ENCODE results near the gene NUDT4. TPM values are rescaled to one million over a fixed set of nuclear protein-coding genes. Genes with fewer than 3 reads are reported as not detected.
"Not testable (repeated sequence)": the region's sequence is repeated elsewhere in the genome, so short reads cannot be mapped to it uniquely, and the experiment has no call there.

The NUDT4 gene
- polyA plus RNA-seq, 1 of the 3 experiments (the other 2 are of a cell fraction) = 19.8 TPM

DNA sequence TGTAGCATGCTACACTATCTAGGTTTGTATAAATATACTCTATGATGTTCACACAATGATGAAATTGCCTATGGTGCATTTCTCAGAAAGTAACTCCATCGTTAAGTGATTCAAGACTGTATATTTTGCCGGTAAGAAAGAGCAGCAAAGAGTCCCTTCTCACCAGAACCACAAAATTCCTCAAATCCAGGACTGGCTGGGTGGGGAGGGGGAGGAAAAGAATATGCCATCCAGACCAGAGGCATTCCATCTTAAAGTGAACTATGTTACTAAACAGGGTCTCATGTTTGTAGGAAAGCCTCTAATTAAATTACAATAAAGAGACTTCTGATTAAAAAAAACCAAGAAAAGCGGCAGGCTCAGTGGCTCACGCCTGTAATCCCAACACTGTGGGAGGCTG is 52.6 kb downstream of the NUDT4 start (continued):
- TF ChIP-seq, protein P1, sequence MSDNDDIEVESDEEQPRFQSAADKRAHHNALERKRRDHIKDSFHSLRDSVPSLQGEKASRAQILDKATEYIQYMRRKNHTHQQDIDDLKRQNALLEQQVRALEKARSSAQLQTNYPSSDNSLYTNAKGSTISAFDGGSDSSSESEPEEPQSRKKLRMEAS (IDR thresholded peaks at IDR 0.05; ENCODE audit: low read depth) = no peak
- TF ChIP-seq POLR2AphosphoS5 (IDR thresholded peaks at IDR 0.05; ENCODE audit: low read depth, low read length) = no peak
- no peak for TF ChIP-seq EP300 (IDR thresholded peaks at IDR 0.05; ENCODE audit: borderline replicate concordance in 1 of 2, low read depth in 1 of 2, low read length in 1 of 2)
- TF ChIP-seq NFIC (IDR thresholded peaks at IDR 0.05; ENCODE audit: borderline replicate concordance) = no peak
- TF ChIP-seq CTCF (IDR thresholded peaks at IDR 0.05) = no peak
- no peak for TF ChIP-seq GABPA (IDR thresholded peaks at IDR 0.05; ENCODE audit: low read depth)
- TF ChIP-seq ZBTB33 (IDR thresholded peaks at IDR 0.05; ENCODE audit: borderline replicate concordance, low read depth) = no peak
- TF ChIP-seq JUND (IDR thresholded peaks at IDR 0.05) = no peak
- TF ChIP-seq, protein P2, sequence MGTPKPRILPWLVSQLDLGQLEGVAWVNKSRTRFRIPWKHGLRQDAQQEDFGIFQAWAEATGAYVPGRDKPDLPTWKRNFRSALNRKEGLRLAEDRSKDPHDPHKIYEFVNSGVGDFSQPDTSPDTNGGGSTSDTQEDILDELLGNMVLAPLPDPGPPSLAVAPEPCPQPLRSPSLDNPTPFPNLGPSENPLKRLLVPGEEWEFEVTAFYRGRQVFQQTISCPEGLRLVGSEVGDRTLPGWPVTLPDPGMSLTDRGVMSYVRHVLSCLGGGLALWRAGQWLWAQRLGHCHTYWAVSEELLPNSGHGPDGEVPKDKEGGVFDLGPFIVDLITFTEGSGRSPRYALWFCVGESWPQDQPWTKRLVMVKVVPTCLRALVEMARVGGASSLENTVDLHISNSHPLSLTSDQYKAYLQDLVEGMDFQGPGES (IDR thresholded peaks at IDR 0.05; ENCODE audit: low read depth, low read length) = no peak
- no peak for TF ChIP-seq FOXM1 (IDR thresholded peaks at IDR 0.05; ENCODE audit: low read depth)
- no peak for TF ChIP-seq FOXJ3 (CRISPR knock-in tag; IDR thresholded peaks at IDR 0.05)

GRCh38 chr12:93432031-93432430 is 54.3 kb downstream of the NUDT4 start:
- ChIA-PET POLR2A (interaction anchor here (1.3 kb wide), 1 partner anchor 12 kb away, joined by 10 read pairs; no protein-coding TSS in a partner anchor), CTCF (interaction anchor here (1.3 kb wide), 1 partner anchor 12 kb away, joined by 10 read pairs; no protein-coding TSS in a partner anchor)
- H3K9me2 ChIP-seq; H3K4me2 ChIP-seq; H2AFZ ChIP-seq (ENCODE audit: low read depth); H3K27ac ChIP-seq (ENCODE audit: low read depth in 2 of 2, low read length in 1 of 2); H3K9me3 ChIP-seq; DNase-seq; H3K9ac ChIP-seq; H3K27me3 ChIP-seq (ENCODE audit: insufficient read depth); H3K36me3 ChIP-seq (replicated peaks in 1 of 2; ENCODE audit: control insufficient read depth in 1 of 2, insufficient read depth in 2 of 2, low read length in 1 of 2); H3K4me3 ChIP-seq (ENCODE audit: low read depth in 2 of 2, low read length in 1 of 2): not testable (repeated sequence)
- Histone ChIP-seq H4K20me1 (ENCODE audit: insufficient read depth) (peaks cover 97% of the 10 kb centered on the region), H3K4me1 (ENCODE audit: control insufficient read depth in 1 of 2, insufficient read depth in 2 of 2, low read depth in 1 of 2, low read length in 1 of 2) (peaks cover 0 to 20% of the 10 kb centered on the region in 2 experiments; a peak in 2 of 4 replicates), H3K79me2 (ENCODE audit: insufficient read depth) (peaks cover 100% of the 10 kb centered on the region), H3F3A (replicated peaks; ENCODE audit: insufficient read depth) (peaks cover 23% of the 10 kb centered on the region)
- 95% methylated on average over 5 of the region's 6 CpGs for WGBS (ENCODE audit: low lambda C conversion rate)

Measured in SK-N-SH (cell line).